ENCODE measurements around the gene FCGR1A. TPM values are rescaled to one million over a fixed set of nuclear protein-coding genes. Genes with fewer than 3 reads are reported as not detected.
"Not testable (repeated sequence)": the region's sequence is repeated elsewhere in the genome, so short reads cannot be mapped to it uniquely, and the experiment has no call there.

The FCGR1A gene
- total and polyA plus RNA-seq, 2 of the 4 experiments (the other 2 are of a cell fraction), result not detected

DNA sequence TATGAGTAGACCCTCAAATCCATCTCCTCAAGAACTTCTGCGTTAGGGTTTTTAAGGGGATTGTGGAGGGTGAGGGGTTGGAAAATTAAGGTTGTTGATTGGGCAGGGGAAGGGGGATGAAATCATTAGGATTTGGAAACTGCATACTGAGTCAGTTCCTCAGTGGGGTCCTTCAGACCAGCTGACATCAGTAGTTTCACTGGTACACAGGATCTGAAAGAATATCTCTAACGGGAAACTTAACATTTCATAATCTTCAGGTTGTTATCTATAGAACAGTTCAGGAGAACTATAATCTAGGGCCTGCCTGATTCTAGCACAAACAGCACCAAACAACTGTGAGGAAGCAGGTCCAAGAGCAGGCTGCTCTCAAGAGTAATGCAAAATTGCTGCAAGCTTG is 27.2 kb upstream of the FCGR1A start:
- H3K4me1 ChIP-seq (ENCODE audit: control insufficient read depth, insufficient read depth, low read length); H4K20me1 ChIP-seq (ENCODE audit: insufficient read depth, low read length); H3K9ac ChIP-seq (ENCODE audit: low read depth, low read length); in situ Hi-C loops (cut with MboI; ENCODE audit: low sequenced_read_pairs); H4K91ac ChIP-seq (ENCODE audit: insufficient read depth, low read depth, low read length); H3K23ac ChIP-seq (ENCODE audit: low read depth, low read length); DNase-seq; BruUV-seq (replicated peaks); H3K56ac ChIP-seq (ENCODE audit: extremely low read depth, insufficient read depth, low read length); H3K36me3 ChIP-seq (ENCODE audit: control insufficient read depth, insufficient read depth, low read length); H3K18ac ChIP-seq (ENCODE audit: low read depth, low read length); H3K14ac ChIP-seq (replicated peaks; ENCODE audit: low read depth, low read length); H3K4ac ChIP-seq (ENCODE audit: low read depth, low read length); H3K4me3 ChIP-seq (ENCODE audit: insufficient read depth, low read depth, low read length); ATAC-seq (ENCODE audit: low read depth); H2BK5ac ChIP-seq (ENCODE audit: low read depth, low read length, poor library complexity, severe bottlenecking); H2BK120ac ChIP-seq (ENCODE audit: low read depth, low read length); intact Hi-C loops (cut with micrococcal nuclease); H2BK15ac ChIP-seq (ENCODE audit: low read depth, low read length); POLR2A ChIA-PET (ENCODE audit: unreplicated experiment); H3K27me3 ChIP-seq (ENCODE audit: control insufficient read depth, insufficient read depth, low read length); H2AK5ac ChIP-seq (ENCODE audit: low read depth, low read length); H2BK20ac ChIP-seq (ENCODE audit: low read depth, low read length); H3K79me1 ChIP-seq (ENCODE audit: low read depth in 1 of 2, low read length in 2 of 2); H4K5ac ChIP-seq (ENCODE audit: low read depth, low read length); H3K9me1 ChIP-seq (ENCODE audit: insufficient read depth, low read length); H3K9me3 ChIP-seq (ENCODE audit: control insufficient read depth, insufficient read depth, low read length); H3K27ac ChIP-seq (ENCODE audit: insufficient read depth, low read length); dilution Hi-C loops (cut with HindIII; ENCODE audit: low sequenced_read_pairs, unreplicated experiment); H3K4me2 ChIP-seq (ENCODE audit: low read depth, low read length); H2AK9ac ChIP-seq (replicated peaks; ENCODE audit: low read depth, low read length, poor library complexity); H2AFZ ChIP-seq (replicated peaks; ENCODE audit: low read length, poor library complexity); H4K8ac ChIP-seq (ENCODE audit: low read depth in 2 of 2, low read length in 2 of 2); CTCF ChIA-PET: not testable (repeated sequence)
- WGBS, 2 experiments (ENCODE audit: extremely low coverage in 2 of 2, insufficient read length in 1 of 2), result no CpG with 5 or more reads among the region's 2 CpGs

DNA sequence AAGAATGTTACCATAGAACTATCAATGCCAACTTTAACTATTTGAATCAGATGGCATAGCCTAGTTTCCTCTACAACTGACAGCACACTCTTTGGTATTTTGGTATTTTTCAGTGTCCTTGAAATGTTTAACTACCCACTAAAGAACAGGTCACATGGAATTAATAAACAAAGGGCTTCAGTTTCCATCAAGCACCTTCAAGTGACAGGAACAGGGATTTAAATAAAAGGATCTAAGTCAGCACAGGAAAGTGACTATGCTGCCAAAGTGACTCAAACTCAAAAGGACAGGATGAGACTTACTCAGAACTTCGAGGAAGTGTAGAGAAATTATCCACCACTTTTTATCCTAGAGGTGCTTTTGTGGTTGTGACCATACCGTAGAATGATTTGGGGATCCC is 20.2 kb upstream of the FCGR1A start:
- H3K36me3 ChIP-seq (ENCODE audit: control insufficient read depth, insufficient read depth, low read length); dilution Hi-C loops (cut with HindIII; ENCODE audit: low sequenced_read_pairs, unreplicated experiment); H3K79me1 ChIP-seq (ENCODE audit: low read depth in 1 of 2, low read length in 2 of 2): not testable (repeated sequence)

More for the DNA sequence above, 20.2 kb upstream of the FCGR1A start:
- H2BK5ac ChIP-seq (ENCODE audit: low read depth, low read length, poor library complexity, severe bottlenecking); H3K4ac ChIP-seq (ENCODE audit: low read depth, low read length); H2BK20ac ChIP-seq (ENCODE audit: low read depth, low read length); H3K4me1 ChIP-seq (ENCODE audit: control insufficient read depth, insufficient read depth, low read length); H3K27ac ChIP-seq (ENCODE audit: insufficient read depth, low read length); POLR2A ChIA-PET (ENCODE audit: unreplicated experiment); H4K20me1 ChIP-seq (ENCODE audit: insufficient read depth, low read length); H3K18ac ChIP-seq (ENCODE audit: low read depth, low read length); H3K14ac ChIP-seq (replicated peaks; ENCODE audit: low read depth, low read length); H3K23ac ChIP-seq (ENCODE audit: low read depth, low read length); H2BK120ac ChIP-seq (ENCODE audit: low read depth, low read length); H3K56ac ChIP-seq (ENCODE audit: extremely low read depth, insufficient read depth, low read length); H2BK15ac ChIP-seq (ENCODE audit: low read depth, low read length); H3K9me3 ChIP-seq (ENCODE audit: control insufficient read depth, insufficient read depth, low read length); ATAC-seq (ENCODE audit: low read depth); H3K9ac ChIP-seq (ENCODE audit: low read depth, low read length); H4K8ac ChIP-seq (ENCODE audit: low read depth in 2 of 2, low read length in 2 of 2); H4K5ac ChIP-seq (ENCODE audit: low read depth, low read length); H3K4me3 ChIP-seq (ENCODE audit: insufficient read depth, low read depth, low read length); intact Hi-C loops (cut with micrococcal nuclease); BruUV-seq (replicated peaks); H2AFZ ChIP-seq (replicated peaks; ENCODE audit: low read length, poor library complexity); H3K27me3 ChIP-seq (ENCODE audit: control insufficient read depth, insufficient read depth, low read length); H2AK9ac ChIP-seq (replicated peaks; ENCODE audit: low read depth, low read length, poor library complexity); H4K91ac ChIP-seq (ENCODE audit: insufficient read depth, low read depth, low read length); CTCF ChIA-PET; DNase-seq; H3K9me1 ChIP-seq (ENCODE audit: insufficient read depth, low read length); H3K4me2 ChIP-seq (ENCODE audit: low read depth, low read length); H2AK5ac ChIP-seq (ENCODE audit: low read depth, low read length); in situ Hi-C loops (cut with MboI; ENCODE audit: low sequenced_read_pairs): not testable (repeated sequence)
- no CpG with 5 or more reads among the region's 2 CpGs for WGBS, 2 experiments (ENCODE audit: extremely low coverage in 2 of 2, insufficient read length in 1 of 2)

All from IMR-90 (cell line).